ENCODE results near the gene LRRTM2. TPM values are rescaled to one million over a fixed set of nuclear protein-coding genes. Genes with fewer than 3 reads are reported as not detected.
"Not testable (repeated sequence)": the region's sequence is repeated elsewhere in the genome, so short reads cannot be mapped to it uniquely, and the experiment has no call there.

Gene LRRTM2, protein sequence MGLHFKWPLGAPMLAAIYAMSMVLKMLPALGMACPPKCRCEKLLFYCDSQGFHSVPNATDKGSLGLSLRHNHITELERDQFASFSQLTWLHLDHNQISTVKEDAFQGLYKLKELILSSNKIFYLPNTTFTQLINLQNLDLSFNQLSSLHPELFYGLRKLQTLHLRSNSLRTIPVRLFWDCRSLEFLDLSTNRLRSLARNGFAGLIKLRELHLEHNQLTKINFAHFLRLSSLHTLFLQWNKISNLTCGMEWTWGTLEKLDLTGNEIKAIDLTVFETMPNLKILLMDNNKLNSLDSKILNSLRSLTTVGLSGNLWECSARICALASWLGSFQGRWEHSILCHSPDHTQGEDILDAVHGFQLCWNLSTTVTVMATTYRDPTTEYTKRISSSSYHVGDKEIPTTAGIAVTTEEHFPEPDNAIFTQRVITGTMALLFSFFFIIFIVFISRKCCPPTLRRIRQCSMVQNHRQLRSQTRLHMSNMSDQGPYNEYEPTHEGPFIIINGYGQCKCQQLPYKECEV
- 1 to 10 TPM in 1 of 4 donors, under 1 TPM in 1, not detected in 2; 0.19 to 1.4 TPM for polyA plus RNA-seq
- long read RNA-seq, donor 1: 0 reads
- long read RNA-seq, donor 2, partial matches to known transcripts: 39 of 65 reads
- long read RNA-seq, donor 2, other reads (novel, unspliced or antisense): 26 of 65 reads
- long read RNA-seq, donor 3: 0 reads
- long read RNA-seq, donor 4: 0 reads
- long read RNA-seq, donor 5: 0 reads
- long read RNA-seq, donor 6: 0 reads
- long read RNA-seq, donor 7: 0 reads
- long read RNA-seq, donor 8: 0 reads
- long read RNA-seq, donor 9, partial matches to known transcripts: 0 of 1 reads
- long read RNA-seq, donor 9, other reads (novel, unspliced or antisense): 0 of 1 reads
- long read RNA-seq, donor 10, full-length matches to known transcripts: 3 of 145 reads
- long read RNA-seq, donor 10, partial matches to known transcripts: 102 of 145 reads
- long read RNA-seq, donor 10, other reads (novel, unspliced or antisense): 40 of 145 reads

DNA sequence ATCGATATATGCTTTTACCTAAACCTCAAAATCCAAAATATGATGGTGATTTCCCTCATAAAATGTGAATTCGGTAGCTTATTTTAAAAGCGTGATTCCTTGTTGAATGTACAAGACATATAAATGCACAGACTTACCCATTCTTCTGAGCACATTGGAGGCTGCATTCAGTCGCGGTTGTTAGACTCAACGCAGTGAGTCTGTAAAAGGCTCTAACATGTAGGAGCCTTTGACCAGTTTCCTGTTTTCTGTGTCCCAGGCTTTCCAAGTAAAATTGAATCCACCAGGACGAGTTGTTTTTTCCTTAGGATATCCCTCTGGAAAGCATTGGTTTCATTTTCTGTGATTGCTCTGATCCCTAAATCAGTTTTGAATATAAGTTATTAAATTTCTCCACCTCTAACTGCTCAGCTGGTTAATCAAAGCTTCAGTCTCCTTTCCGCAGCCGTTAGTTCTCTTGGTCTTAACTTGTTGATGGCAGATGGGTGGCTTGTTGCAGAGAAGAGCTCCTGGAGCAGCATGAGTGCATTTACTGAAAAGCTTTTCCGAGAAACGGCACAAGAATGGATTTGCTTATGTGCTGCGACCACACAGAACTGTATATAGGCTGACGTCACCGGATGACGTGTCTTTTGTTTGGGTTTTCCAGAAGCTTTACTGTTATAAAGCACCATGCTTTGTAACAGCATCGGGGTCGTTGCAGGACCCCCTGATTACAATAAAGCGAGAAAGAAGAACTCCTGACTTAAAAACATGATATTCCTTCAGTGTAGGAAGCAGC is at the start of gene LRRTM2:
Gene LRRTM2 (minus strand): TSS at position 565 of the 781 bp plus-strand sequence. CDS start 424 bp downstream, at position 141.
- WGBS, 3 donors: 62 to 90% (median 86%) methylated on average over 18 of the region's 18 CpGs
- FAIRE-seq (no peak), DNase-seq (peak in 1 of 2 donors; percentile 62)
- Histone ChIP-seq H3K36me3 (ENCODE audit: control insufficient read depth in 3 of 3, insufficient read depth in 2 of 3, low read depth in 1 of 3, low read length in 3 of 3) (peaks cover 0 to 6% (median 0%) of the 10 kb centered on the region in 3 donors), H3K27me3 (ENCODE audit: control insufficient read depth in 3 of 3, insufficient read depth in 3 of 3, low read length in 3 of 3) (no peaks in the 10 kb centered on the region), H3K27ac (ENCODE audit: low read depth in 1 of 3, low read length in 2 of 3) (peak within 1 kb of the TSS in 1 of 3 donors; percentile 64), H3K9me3 (ENCODE audit: control insufficient read depth in 2 of 2, insufficient read depth in 1 of 2, low read depth in 1 of 2, low read length in 1 of 2) (peaks cover 0 to 6% of the 10 kb centered on the region in 2 donors), H3K4me1 (ENCODE audit: control insufficient read depth in 3 of 3, insufficient read depth in 2 of 3, low read depth in 1 of 3, low read length in 2 of 3) (peaks cover 0 to 4% (median 2%) of the 10 kb centered on the region in 3 donors), H3K4me3 (ENCODE audit: low read depth in 1 of 3, low read length in 3 of 3) (peak within 1 kb of the TSS in 1 of 3 donors; percentile 5)

DNA sequence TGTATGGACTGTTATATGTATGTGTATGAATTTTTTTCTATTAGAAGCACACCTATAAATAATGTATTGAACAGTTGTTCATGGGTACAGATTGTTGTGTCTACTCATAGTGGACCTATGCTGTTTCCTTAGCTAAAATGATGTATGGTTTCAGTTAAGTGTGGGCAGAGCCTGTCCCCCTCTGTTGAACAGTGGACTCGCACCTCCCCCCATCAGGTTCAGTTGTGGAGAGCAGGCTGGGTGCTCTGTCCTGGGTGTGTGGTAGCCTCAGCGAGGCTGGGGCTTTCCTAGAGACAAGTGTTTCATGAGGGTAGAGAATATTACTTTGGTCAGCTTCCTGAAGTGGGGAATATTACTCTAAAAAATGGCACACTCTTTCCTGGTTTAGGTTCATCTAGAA is 47.4 kb upstream of the LRRTM2 start:
- 88 to 98% (median 92%) methylated on average over 2 of the region's 2 CpGs for WGBS, 3 donors
- Histone ChIP-seq H3K27me3 (ENCODE audit: control insufficient read depth in 3 of 3, insufficient read depth in 3 of 3, low read length in 3 of 3) (no peaks in the 10 kb centered on the region), H3K36me3 (ENCODE audit: control insufficient read depth in 3 of 3, insufficient read depth in 2 of 3, low read depth in 1 of 3, low read length in 3 of 3) (peaks cover 0 to 45% (median 14%) of the 10 kb centered on the region in 3 donors), H3K4me3 (ENCODE audit: low read depth in 1 of 3, low read length in 3 of 3) (no peak overlapping the region), H3K4me1 (ENCODE audit: control insufficient read depth in 3 of 3, insufficient read depth in 2 of 3, low read depth in 1 of 3, low read length in 2 of 3) (peaks cover 0 to 5% (median 0%) of the 10 kb centered on the region in 3 donors), H3K27ac (ENCODE audit: low read depth in 1 of 3, low read length in 2 of 3) (no peak overlapping the region), H3K9me3 (ENCODE audit: control insufficient read depth in 2 of 2, insufficient read depth in 1 of 2, low read depth in 1 of 2, low read length in 1 of 2) (no peaks in the 10 kb centered on the region)
- FAIRE-seq (no peak), DNase-seq (no peak)

DNA sequence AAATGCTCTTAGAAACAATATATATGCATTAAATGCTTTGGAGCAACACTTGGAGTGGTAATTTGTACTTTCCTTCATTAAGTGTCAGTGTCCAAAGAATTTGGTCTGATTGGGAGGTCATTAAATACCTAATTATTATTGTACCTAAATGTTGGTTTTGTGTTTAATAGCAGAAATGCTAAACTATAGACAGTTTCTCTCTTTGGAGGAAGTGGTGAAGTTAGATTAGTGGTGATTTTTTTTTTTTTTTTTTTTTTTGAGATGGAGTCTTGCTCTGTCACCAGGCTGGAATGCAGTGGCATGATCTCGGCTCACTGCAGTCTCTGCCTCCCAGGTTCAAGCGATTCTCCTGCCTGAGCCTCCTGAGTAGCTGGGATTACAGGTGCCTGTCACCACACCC is 46.2 kb upstream of the LRRTM2 start:
- H3K4me1 ChIP-seq (ENCODE audit: control insufficient read depth in 3 of 3, insufficient read depth in 2 of 3, low read depth in 1 of 3, low read length in 2 of 3); H3K27ac ChIP-seq (ENCODE audit: low read depth in 1 of 3, low read length in 2 of 3); H3K9me3 ChIP-seq (ENCODE audit: control insufficient read depth in 2 of 2, insufficient read depth in 1 of 2, low read depth in 1 of 2, low read length in 1 of 2); H3K27me3 ChIP-seq (ENCODE audit: control insufficient read depth in 3 of 3, insufficient read depth in 3 of 3, low read length in 3 of 3); DNase-seq; H3K4me3 ChIP-seq (ENCODE audit: low read depth in 1 of 3, low read length in 3 of 3); FAIRE-seq: not testable (repeated sequence)
- peaks cover 0 to 36% (median 14%) of the 10 kb centered on the region in 3 donors for H3K36me3 ChIP-seq (ENCODE audit: control insufficient read depth in 3 of 3, insufficient read depth in 2 of 3, low read depth in 1 of 3, low read length in 3 of 3)
- 81 to 91% (median 88%) methylated on average over 2 of the region's 2 CpGs for WGBS, 3 donors

DNA sequence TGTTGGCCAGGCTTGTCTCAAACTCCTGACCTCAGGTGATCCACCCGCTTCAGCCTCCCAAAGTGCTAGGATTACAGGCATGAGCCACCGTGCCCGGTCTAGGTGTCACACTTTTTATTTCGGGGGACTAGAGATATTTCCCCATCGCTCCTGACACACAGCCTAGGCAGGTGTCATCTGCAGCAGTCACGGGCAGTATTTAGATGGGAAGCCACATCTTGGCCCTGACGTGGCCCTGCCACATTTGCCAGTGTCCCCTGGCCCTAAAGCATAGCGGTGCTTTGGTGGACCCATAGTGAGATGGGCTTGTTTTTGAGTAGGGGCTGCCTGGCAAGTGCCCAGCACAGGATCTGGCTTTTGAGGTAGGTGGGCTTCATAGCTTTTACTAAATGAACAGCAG is 45.0 kb upstream of the LRRTM2 start:
- FAIRE-seq: no peak

DNA sequence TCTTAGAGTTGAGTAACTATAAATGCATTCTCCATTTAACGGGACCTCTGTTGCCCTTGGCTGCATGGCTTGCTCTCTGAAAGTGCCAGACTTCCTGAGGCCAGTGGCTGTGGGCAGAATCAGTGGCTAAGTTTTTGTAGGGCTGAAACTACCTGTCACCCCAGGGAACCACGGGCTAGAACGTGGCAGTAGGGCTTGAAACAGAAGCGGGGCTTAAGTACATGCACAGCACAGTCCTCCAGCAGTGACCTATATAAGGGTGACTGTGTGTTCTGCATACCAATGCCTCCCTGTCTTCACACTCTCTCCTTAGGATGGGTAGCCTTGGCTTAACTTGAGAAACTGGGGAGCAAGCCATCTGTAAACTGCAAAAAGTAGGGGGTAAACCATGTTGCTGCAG is 43.6 kb upstream of the LRRTM2 start:
- Histone ChIP-seq H3K9me3 (ENCODE audit: control insufficient read depth in 2 of 2, insufficient read depth in 1 of 2, low read depth in 1 of 2, low read length in 1 of 2) (no peaks in the 10 kb centered on the region), H3K27me3 (ENCODE audit: control insufficient read depth in 3 of 3, insufficient read depth in 3 of 3, low read length in 3 of 3) (no peaks in the 10 kb centered on the region), H3K4me3 (ENCODE audit: low read depth in 1 of 3, low read length in 3 of 3) (no peak overlapping the region), H3K27ac (ENCODE audit: low read depth in 1 of 3, low read length in 2 of 3) (no peak overlapping the region), H3K4me1 (ENCODE audit: control insufficient read depth in 3 of 3, insufficient read depth in 2 of 3, low read depth in 1 of 3, low read length in 2 of 3) (no peaks in the 10 kb centered on the region), H3K36me3 (ENCODE audit: control insufficient read depth in 3 of 3, insufficient read depth in 2 of 3, low read depth in 1 of 3, low read length in 3 of 3) (peaks cover 0 to 28% (median 9%) of the 10 kb centered on the region in 3 donors)
- no peak for FAIRE-seq
- 75 to 91% (median 87%) methylated on average over 4 of the region's 4 CpGs for WGBS, 3 donors
- DNase-seq: no peak

More for the DNA sequence above, 45.0 kb upstream of the LRRTM2 start:
- Histone ChIP-seq H3K27ac (ENCODE audit: low read depth in 1 of 3, low read length in 2 of 3) (no peak overlapping the region), H3K9me3 (ENCODE audit: control insufficient read depth in 2 of 2, insufficient read depth in 1 of 2, low read depth in 1 of 2, low read length in 1 of 2) (no peaks in the 10 kb centered on the region), H3K4me1 (ENCODE audit: control insufficient read depth in 3 of 3, insufficient read depth in 2 of 3, low read depth in 1 of 3, low read length in 2 of 3) (no peaks in the 10 kb centered on the region), H3K4me3 (ENCODE audit: low read depth in 1 of 3, low read length in 3 of 3) (no peak overlapping the region), H3K27me3 (ENCODE audit: control insufficient read depth in 3 of 3, insufficient read depth in 3 of 3, low read length in 3 of 3) (no peaks in the 10 kb centered on the region), H3K36me3 (ENCODE audit: control insufficient read depth in 3 of 3, insufficient read depth in 2 of 3, low read depth in 1 of 3, low read length in 3 of 3) (peaks cover 0 to 30% (median 12%) of the 10 kb centered on the region in 3 donors)
- no peak for DNase-seq
- WGBS, 3 donors: 85 to 96% (median 93%) methylated on average over 8 of the region's 8 CpGs

DNA sequence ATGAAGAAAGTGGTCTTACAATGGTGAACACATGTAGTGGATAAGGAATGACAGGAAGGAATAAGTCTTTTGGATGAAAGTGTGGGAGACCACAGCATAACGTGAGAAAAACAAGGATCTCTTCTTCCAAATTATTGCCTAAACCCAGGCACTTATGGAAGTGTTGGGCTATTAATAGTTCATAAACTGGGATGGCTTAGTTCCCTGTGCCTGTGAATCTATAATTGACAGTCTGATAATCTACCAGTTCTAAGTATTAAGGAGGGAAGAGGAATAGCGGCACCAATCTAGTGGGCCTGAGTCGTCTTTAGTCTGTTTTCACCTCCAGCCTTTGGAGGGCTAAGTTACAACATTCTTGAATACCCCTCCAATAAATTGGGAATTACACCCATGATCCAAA is 39.2 kb upstream of the LRRTM2 start:
- H3K4me1 ChIP-seq (ENCODE audit: control insufficient read depth in 3 of 3, insufficient read depth in 2 of 3, low read depth in 1 of 3, low read length in 2 of 3): no peaks in the 10 kb centered on the region
- no peaks in the 10 kb centered on the region for H3K9me3 ChIP-seq (ENCODE audit: control insufficient read depth in 2 of 2, insufficient read depth in 1 of 2, low read depth in 1 of 2, low read length in 1 of 2)
- FAIRE-seq (no peak), DNase-seq (no peak)
- 89 to 96% (median 93%) methylated on average over 3 of the region's 3 CpGs for WGBS, 3 donors
- no peak overlapping the region for H3K27ac ChIP-seq (ENCODE audit: low read depth in 1 of 3, low read length in 2 of 3)
- peaks cover 3 to 31% (median 9%) of the 10 kb centered on the region in 3 donors for H3K36me3 ChIP-seq (ENCODE audit: control insufficient read depth in 3 of 3, insufficient read depth in 2 of 3, low read depth in 1 of 3, low read length in 3 of 3)
- no peak overlapping the region for H3K4me3 ChIP-seq (ENCODE audit: low read depth in 1 of 3, low read length in 3 of 3)
- no peaks in the 10 kb centered on the region for H3K27me3 ChIP-seq (ENCODE audit: control insufficient read depth in 3 of 3, insufficient read depth in 3 of 3, low read length in 3 of 3)

DNA sequence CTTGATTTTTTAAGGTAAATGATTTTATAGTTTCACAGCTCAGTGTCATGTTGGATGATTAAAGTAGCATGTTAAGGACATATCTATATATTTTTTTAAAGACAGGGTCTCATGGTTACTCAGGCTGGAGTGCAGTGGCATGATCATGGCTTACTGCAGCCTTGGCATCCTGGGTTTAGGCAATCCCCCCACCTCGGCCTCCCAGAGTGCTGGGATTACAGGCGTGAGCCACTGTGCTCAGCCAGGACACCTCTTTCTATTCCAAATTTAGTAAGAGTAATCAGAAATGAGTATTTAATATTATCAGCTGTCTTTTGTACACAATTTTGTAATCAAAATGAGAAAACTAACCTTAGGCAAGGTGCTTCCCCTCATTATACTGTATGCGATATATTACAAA is 38.6 kb upstream of the LRRTM2 start:
- no peaks in the 10 kb centered on the region for H3K9me3 ChIP-seq (ENCODE audit: control insufficient read depth in 2 of 2, insufficient read depth in 1 of 2, low read depth in 1 of 2, low read length in 1 of 2)
- H3K4me1 ChIP-seq (ENCODE audit: control insufficient read depth in 3 of 3, insufficient read depth in 2 of 3, low read depth in 1 of 3, low read length in 2 of 3): no peaks in the 10 kb centered on the region
- no peaks in the 10 kb centered on the region for H3K27me3 ChIP-seq (ENCODE audit: control insufficient read depth in 3 of 3, insufficient read depth in 3 of 3, low read length in 3 of 3)
- H3K27ac ChIP-seq (ENCODE audit: low read depth in 1 of 3, low read length in 2 of 3): no peak overlapping the region
- WGBS, 3 donors: 93 to 100% (median 96%) methylated on average over 3 of the region's 3 CpGs
- DNase-seq (no peak), FAIRE-seq (no peak)
- no peak overlapping the region for H3K4me3 ChIP-seq (ENCODE audit: low read depth in 1 of 3, low read length in 3 of 3)
- H3K36me3 ChIP-seq (ENCODE audit: control insufficient read depth in 3 of 3, insufficient read depth in 2 of 3, low read depth in 1 of 3, low read length in 3 of 3): peaks cover 3 to 32% (median 6%) of the 10 kb centered on the region in 3 donors
